ENCODE measurements around the gene ZNF724. TPM values are rescaled to one million over a fixed set of nuclear protein-coding genes. Genes with fewer than 3 reads are reported as not detected.
"Not testable (repeated sequence)": the region's sequence is repeated elsewhere in the genome, so short reads cannot be mapped to it uniquely, and the experiment has no call there.

The ZNF724 gene
- 2.7 and 5.7 TPM in 2 replicates for total RNA-seq
- polyA plus RNA-seq (2012): 0.24 TPM

DNA sequence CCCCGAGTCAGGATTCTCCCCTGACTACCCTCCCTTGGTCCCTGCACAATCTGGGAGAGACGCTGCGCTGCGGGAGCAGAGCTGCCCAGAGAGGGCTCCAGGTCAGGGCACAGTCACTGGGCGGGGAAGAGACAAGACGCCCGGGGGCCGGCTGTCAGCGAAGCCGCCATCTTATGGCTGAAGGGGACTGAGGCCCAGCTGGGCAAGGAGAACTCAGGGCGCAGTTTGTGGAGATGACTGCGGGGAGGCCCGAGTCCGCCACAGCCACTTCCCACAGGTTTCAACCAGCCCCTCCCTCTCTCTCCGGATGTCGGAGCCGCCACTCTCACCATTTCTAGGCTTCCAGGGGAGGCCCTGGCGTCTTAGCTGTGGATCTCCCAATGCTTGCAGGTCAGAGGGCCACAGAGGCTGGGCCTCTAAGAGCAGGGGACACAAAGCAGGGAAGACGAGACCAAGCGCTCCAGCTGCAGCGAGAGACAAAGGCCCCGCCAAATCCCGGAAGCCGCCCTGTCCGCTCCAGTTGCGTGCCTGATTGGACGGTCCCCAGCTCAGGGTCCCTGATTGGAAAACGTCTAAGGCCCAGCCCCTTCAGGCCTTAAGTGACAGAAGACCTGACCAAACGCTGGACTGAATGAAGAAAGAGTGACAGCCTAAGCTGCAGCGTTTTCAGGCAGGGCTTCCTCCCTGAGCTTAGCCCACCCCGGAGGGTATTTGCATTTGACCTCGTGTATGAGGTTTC is at the start of gene ZNF724:
Gene ZNF724 (minus strand): TSS at position 484 of the 739 bp plus-strand sequence. CDS start 152 bp downstream, at position 332.
- DNase-seq (ENCODE audit: low read depth): peak; percentile 99

DNA sequence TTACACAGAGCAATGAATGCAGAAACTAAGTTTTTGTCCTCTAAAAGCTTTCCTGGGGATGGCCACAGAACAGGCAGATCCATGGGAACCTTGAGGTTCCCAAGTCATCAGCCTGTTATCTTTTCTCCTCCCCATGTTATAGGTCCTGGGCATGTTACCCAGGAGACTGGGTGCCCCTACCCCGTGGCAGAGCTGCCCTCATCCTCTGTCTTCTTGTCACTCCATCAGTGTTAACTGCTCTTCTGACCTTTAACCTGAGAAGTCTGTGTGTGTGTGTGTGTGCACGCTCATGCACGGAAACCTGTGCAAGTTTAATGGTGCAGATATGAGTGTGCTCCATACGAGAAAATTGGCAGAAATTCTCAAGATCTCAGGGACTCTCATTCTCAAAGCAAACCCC is 43.9 kb upstream of the ZNF724 start:
- no peak for DNase-seq (ENCODE audit: low read depth)

DNA sequence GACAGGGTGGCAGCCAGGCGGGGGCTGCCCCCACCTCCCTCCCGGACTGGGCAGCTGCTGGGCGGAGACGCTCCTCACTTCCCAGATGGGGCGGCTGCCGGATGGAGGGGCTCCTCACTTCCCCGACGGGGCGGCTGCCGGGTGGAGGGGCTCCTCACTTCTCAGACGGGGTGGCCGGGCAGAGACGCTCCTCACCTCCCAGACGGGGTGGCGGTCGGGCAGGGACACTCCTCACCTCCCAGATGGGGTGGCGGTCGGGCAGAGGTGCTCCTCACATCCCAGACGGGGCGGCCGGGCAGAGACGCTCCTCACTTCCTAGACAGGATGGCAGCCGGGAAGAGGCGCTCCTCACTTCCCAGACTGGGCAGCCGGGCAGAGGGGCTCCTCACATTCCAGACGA is 39.8 kb upstream of the ZNF724 start:
- DNase-seq (ENCODE audit: low read depth): not testable (repeated sequence)

DNA sequence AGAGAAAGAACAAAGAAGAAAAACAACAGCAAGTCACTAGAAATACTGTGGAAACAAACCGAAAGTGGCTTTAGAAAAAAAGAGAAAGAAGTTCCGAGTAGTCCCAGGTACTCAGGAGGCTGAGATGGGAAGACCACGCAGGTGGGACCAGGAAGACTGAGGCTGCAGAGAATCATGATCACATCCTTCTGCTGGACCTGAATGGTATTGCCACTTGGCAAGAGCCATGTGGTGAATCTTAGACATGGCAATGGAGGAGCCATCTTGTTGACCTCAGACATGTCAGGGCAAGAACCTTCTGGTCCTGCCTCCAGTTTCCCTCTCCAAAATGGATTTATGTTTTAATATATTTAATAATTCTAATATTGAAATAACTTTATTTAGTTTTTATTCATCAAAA is 37.4 kb upstream of the ZNF724 start:
- no peak for DNase-seq (ENCODE audit: low read depth)

DNA sequence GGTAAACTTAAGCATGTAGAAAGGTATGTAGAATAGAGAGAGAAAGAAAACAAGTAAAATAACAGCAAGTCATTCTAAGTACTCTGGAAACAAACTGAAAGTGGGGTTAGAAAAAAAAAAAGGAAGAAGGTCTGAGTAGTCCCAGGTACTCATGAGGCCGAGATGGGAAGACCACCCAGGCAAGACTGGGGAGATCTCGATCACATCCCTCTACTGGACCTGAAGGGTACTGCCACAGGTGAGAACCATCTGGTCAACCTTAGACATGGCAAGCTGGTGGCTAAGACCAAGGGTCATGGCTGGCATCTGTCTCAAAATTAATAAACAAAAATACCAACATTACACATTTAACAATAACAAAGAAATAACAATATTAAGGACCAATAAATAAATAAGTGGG is 36.3 kb upstream of the ZNF724 start:
- DNase-seq (ENCODE audit: low read depth): no peak

DNA sequence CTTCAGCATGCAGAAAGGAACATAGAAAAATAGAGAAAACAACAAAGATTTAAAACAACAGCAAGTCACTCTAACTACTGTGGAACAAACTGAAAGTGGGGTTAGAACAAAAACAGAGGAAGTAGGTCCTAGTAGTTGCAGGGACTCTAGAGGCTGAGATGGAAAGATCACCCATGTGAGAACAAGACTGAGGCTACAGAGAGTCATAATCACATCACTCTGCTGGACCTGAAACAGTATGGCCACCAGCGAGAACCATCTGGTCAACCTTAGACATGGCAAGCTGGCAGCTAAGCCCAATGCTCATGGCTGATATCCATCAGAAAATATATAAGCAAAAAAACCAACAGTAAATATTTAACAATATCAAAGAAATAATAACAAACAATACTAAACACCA is 35.8 kb upstream of the ZNF724 start:
- DNase-seq (ENCODE audit: low read depth): no peak

- not testable (repeated sequence) for DNase-seq (ENCODE audit: low read depth)
Observed at GRCh38 chr19:23285326-23285725, 35.1 kb upstream of the ZNF724 start.

DNA sequence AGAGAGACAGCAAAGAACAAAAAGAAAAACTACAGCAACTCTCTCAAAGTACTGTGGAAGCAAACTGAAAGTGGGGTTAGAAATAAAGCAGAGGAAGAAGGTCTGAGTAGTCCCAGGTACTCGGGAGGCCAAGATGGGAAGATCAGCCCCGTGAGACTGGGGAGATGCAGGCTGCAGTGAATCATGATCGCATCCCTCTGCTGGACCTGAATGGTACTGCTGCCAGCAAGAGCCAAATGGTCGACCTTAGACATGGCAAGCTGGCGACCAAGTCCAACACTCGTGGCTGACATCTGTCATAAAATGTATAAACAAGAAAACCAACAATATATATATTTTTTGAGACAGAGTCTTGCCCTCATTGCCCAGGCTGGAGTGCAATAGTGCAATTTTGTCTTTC is 33.7 kb upstream of the ZNF724 start:
- DNase-seq (ENCODE audit: low read depth): peak; percentile 18

- DNase-seq (ENCODE audit: low read depth): no peak
Observed at GRCh38 chr19:23281663-23282276, 31.6 kb upstream of the ZNF724 start.

- not testable (repeated sequence) for DNase-seq (ENCODE audit: low read depth)
Observed at GRCh38 chr19:23278118-23278517, 27.9 kb upstream of the ZNF724 start.

DNA sequence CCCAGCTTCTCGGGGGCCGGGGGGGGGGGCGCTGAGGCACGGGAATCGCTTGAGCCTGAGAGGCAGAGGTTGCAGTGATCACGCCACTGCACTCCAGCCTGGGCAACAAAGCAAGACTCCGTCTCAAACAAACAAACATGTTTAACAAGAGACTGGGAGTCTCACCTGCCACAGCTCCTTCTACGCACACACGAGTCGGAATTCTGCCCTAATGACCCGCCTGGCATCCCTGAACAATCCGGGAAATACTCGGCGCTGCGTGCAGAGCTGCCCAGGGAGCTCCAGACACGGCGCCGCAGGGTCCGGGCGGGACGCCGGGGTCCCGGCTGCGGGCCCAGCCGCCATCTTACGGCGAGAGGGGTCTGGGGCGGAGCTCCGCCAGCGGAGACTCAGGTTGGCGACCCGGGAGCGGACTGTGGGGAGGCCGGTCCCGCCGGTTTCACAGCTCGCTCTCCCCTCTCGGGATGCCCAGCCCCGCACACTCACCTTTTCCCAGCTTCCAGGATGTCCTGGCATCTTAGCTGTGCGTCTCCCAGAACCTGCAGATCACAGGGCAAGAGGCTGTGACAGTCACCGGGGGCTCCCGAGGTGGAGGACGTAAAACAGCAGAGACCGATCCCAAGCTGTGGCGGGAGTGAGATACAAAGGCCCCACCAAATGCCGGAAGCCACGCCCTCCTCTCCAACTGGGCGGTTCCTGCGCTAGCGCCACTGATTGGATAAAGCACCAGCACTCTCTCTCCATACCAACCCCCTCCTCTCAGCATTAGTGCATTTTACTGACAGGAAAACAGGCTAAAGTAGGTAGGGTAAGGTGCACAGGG is 23.6 kb upstream of the ZNF724 start:
- DNase-seq (ENCODE audit: low read depth): peak; percentile 89

GRCh38 chr19:23273022-23273589 is 22.9 kb upstream of the ZNF724 start:
- DNase-seq (ENCODE audit: low read depth): no peak

DNA sequence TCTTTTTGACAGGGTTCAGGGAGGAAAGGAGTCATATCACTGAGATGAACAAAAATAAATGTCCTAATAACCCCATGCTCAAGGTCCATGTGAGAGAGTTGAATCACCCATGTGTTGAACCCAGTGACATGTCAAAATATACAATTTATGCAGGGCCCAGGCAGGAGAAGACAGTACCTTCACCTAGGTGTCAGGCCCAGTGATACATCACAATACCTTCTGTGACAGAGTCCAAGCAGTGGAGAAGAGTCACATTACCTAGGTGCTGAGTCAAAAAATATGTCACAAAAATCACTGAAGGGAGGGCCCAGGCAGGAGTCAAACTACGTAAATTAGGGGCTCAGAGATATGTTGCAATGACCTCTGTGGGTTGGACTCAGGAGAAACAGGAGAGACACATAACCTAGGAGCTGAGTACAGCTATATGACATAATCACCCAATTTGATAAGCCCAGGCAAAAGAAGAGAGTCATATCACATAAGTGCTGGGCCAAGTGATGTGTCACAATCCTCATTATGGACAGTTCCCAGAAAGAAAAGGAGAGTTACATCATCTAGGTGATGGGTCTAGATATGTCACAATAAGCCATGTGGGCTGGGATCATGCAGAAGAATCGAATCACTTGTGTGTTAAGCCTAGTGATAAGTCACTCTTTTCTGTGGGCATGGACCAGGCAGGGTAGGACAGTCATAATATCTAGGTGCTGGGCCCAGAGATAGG is 13.8 kb upstream of the ZNF724 start:
- no peak for DNase-seq (ENCODE audit: low read depth)

DNA sequence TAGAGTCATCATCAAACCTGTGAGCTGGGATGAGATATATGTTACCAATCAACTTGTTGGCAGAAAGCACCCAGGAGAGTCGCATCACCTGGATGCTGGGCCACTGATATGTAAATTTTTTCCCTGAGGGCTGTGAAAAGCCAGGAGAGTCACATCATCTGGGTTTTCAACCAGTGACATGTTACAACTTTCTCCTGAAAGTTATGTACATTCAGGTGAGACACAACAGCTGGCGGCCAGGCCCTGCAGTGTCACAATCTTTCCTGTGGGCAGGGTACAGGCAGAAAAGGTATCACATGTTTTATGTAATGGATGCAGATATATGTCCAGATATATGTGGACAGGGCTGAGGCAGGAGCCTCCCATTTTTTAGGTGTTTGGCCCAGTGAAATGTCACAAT is 13.2 kb upstream of the ZNF724 start:
- no peak for DNase-seq (ENCODE audit: low read depth)

DNA sequence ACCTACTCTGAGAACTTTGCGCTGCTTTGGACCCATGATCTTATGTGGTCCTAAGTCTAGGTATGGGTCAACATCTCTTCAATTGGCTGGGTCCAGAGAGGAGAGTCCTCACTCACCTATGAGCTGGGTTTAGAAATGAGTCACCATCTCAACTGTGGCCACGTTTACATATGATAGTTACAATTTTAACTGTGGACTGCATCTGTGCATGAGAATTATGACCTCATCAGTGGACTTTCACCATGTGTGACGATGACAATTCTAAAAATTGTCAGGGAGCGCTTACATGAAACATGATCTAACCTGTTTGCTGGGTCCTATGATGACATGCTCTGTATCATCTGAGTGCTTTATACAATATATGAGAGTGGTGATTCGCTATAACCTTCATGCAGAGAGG is 12.7 kb upstream of the ZNF724 start:
- DNase-seq (ENCODE audit: low read depth): no peak

DNA sequence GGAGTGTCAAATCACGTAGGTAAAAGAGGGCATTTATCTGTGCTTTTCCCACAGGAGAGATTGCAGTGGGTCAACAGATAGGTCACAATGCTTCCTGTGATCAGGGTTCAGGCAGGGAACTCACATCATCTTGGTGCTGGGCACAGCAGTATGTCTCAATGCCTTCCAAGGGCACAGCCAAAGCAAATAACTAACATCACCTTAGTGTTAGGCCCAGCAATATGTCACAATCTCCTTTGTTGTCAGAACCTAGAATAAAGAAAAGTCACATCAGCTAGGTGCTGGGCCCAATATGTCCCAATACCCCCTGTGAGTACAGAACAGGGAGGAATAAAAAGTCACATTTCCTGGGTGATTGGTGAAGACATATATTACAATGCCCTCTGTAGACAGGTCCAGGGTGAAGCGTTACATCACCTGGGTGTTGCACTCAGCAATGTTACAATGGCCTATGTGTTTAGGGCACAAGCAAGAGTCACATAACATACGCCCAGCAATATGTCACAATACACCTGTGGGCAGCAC is 11.4 kb upstream of the ZNF724 start:
- no peak for DNase-seq (ENCODE audit: low read depth)

DNA sequence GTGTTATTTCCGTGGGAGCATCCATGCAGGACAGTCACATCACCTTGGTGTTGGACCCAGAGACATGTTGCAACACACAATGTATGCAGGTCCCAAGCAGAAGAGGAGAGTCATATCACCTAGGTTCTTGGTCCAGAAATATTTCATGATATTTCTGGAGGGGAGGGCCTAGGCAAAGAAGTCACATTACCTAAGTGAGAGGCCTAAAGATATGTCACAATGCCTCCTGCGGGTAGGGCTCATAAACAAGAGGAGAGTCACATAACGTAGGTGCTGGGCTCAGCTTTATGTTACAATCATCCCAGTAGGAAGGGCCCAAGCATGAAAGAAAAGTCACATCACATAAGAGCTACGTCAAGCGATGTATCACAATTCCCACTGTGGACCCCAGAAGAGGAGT is 10.8 kb upstream of the ZNF724 start:
- no peak for DNase-seq (ENCODE audit: low read depth)

- no peak for DNase-seq (ENCODE audit: low read depth)
Observed at GRCh38 chr19:23259961-23260360, 9.8 kb upstream of the ZNF724 start.

- DNase-seq (ENCODE audit: low read depth): no peak
Observed at GRCh38 chr19:23255700-23256099, 5.5 kb upstream of the ZNF724 start.

DNA sequence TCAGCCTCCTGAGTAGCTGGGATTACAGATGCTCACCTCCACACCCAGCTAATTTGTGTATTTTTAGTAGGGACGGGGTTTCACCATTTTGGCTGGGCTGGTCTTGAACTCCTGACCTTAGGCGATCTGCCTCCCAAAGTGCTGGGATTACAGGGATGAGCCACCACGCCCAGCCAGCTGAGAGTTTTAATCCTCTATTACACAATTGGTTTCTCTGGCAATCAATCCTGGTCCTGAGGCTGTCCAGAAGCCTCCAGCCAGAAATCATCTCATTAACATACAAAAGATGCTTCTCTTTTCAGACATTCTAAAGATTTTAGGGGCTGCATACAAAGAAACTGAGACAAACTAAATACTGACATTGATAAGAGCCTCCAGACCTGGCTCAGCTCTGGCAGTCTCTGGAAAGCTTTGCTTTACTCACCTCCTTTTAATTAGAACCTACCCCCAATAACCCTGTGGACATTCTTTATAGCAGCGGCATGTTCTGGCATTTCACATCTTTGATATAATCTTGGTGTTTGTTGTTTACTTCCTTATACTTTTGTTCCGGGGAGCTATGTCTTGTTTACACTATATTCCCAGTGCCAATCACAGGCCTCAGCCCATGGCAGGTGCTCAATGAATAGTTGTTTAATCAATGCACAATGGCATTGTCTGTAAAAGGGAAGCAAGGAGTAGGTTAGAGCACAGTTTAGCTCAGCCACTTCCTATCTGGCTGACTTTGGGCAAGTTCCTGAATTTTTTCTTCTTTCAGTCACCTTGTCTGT is 4.1 kb upstream of the ZNF724 start:
- DNase-seq (ENCODE audit: low read depth): no peak

Measured in myocyte (in vitro differentiated cells).